Neutrophil (primary cell): ENCODE measurements around the gene ANTXR2.
A peak's percentile ranks its signal among the peaks of the same experiment; 100 is the strongest.

Source experiments
- H3K27ac ChIP-seq: fragments of 200-600 bp; sonication (generic); 2 replicates; pipeline ENCODE4 v1.5.1; 2016; ENCODE audit warnings: mild to moderate bottlenecking, moderate library complexity
- H3K27me3 ChIP-seq: fragments of 200-600 bp; sonication (generic); 2 replicates; pipeline ENCODE4 v1.6.0; 2016; ENCODE audit warnings: mild to moderate bottlenecking
- H3K36me3 ChIP-seq: fragments of 200-600 bp; sonication (generic); 2 replicates; pipeline ENCODE4 v1.5.1; 2017
- H3K4me1 ChIP-seq, 2 experiments: fragments of 200-600 bp in 1 of 2; sonication (generic) in 1 of 2; 1 replicate in 1 of 2; 2 replicates in 1 of 2; pipeline versions ENCODE4 v1.5.1 to v1.6.1; 2013 to 2016; ENCODE audit warnings: low read depth in 1 of 2, low read length in 1 of 2, mild to moderate bottlenecking in 1 of 2, moderate library complexity in 1 of 2; ENCODE audit not compliant: control insufficient read depth in 1 of 2, insufficient read depth in 1 of 2
- H3K4me3 ChIP-seq, 2 experiments: fragments of 200-600 bp in 1 of 2; sonication (generic) in 1 of 2; 1 replicate in 1 of 2; 2 replicates in 1 of 2; pipeline ENCODE4 v1.5.1; 2013 to 2016; ENCODE audit warnings: low read depth in 1 of 2, low read length in 1 of 2, mild to moderate bottlenecking in 1 of 2, moderate library complexity in 1 of 2
- H3K9me3 ChIP-seq: fragments of 200-600 bp; sonication (generic); 2 replicates; pipeline ENCODE4 v1.5.1; 2016
- CTCF ChIP-seq: fragments of 200-600 bp; sonication (generic); IDR thresholded peaks from 2 replicates; pipeline ENCODE4 v1.5.1; 2016; ENCODE audit warnings: antibody characterized with exemption

Gene ANTXR2

GRCh38 chr4:80035336-80035735 lies 37.7 kb downstream of the ANTXR2 start:
- H3K4me3 ChIP-seq, result no peak overlapping the region
- peak overlapping the region; percentile 74 for H3K27ac ChIP-seq
- TF ChIP-seq CTCF, result no peak
- no peaks in the 10 kb centered on the region for H3K27me3 ChIP-seq
- peaks cover 37% of the 10 kb centered on the region for H3K36me3 ChIP-seq
- peaks cover 28 to 43% of the 10 kb centered on the region in 2 experiments for H3K4me1 ChIP-seq
- no peaks in the 10 kb centered on the region for H3K9me3 ChIP-seq

GRCh38 chr4:80033581-80033980 lies 39.4 kb downstream of the ANTXR2 start:
- Histone ChIP-seq H3K4me3 (no peak overlapping the region), H3K27me3 (no peaks in the 10 kb centered on the region), H3K4me1 (peaks cover 28 to 41% of the 10 kb centered on the region in 2 experiments), H3K36me3 (peaks cover 55% of the 10 kb centered on the region), H3K27ac (no peak overlapping the region), H3K9me3 (no peaks in the 10 kb centered on the region)
- no peak for TF ChIP-seq CTCF

- peaks cover 96% of the 10 kb centered on the region for H3K36me3 ChIP-seq
- no peak for TF ChIP-seq CTCF
- H3K4me1 ChIP-seq, result peaks cover 0 to 2% of the 10 kb centered on the region in 2 experiments
- no peaks in the 10 kb centered on the region for H3K27me3 ChIP-seq
- H3K27ac ChIP-seq, result no peak overlapping the region
- no peaks in the 10 kb centered on the region for H3K9me3 ChIP-seq
- no peak overlapping the region for H3K4me3 ChIP-seq
These were observed 43.7 kb downstream of the ANTXR2 start for GRCh38 chr4:80029364-80029763.

GRCh38 chr4:80027611-80028010 lies 45.4 kb downstream of the ANTXR2 start:
- H3K27ac ChIP-seq, result no peak overlapping the region
- no peak overlapping the region for H3K4me3 ChIP-seq
- no peaks in the 10 kb centered on the region for H3K4me1 ChIP-seq
- TF ChIP-seq CTCF, result no peak
- no peaks in the 10 kb centered on the region for H3K27me3 ChIP-seq
- peaks cover 99% of the 10 kb centered on the region for H3K36me3 ChIP-seq
- no peaks in the 10 kb centered on the region for H3K9me3 ChIP-seq

- H3K9me3 ChIP-seq, result no peaks in the 10 kb centered on the region
- H3K27me3 ChIP-seq, result no peaks in the 10 kb centered on the region
- peaks cover 88% of the 10 kb centered on the region for H3K36me3 ChIP-seq
- no peaks in the 10 kb centered on the region for H3K4me1 ChIP-seq
- no peak for TF ChIP-seq CTCF
- H3K4me3 ChIP-seq, result no peak overlapping the region
- no peak overlapping the region for H3K27ac ChIP-seq
These were observed 46.9 kb downstream of the ANTXR2 start for GRCh38 chr4:80026100-80026499.

GRCh38 chr4:80024335-80024734 lies 48.7 kb downstream of the ANTXR2 start:
- Histone ChIP-seq H3K27ac (peak overlapping the region; percentile 9), H3K4me3 (no peak overlapping the region), H3K4me1 (no peaks in the 10 kb centered on the region), H3K36me3 (peaks cover 77% of the 10 kb centered on the region), H3K27me3 (no peaks in the 10 kb centered on the region), H3K9me3 (no peaks in the 10 kb centered on the region)
- TF ChIP-seq CTCF, result no peak
